GM18505 (cell line): ENCODE results near the gene ZFHX3.

Source experiments
- ATAC-seq: cut with Tn5 transposase; IDR thresholded peaks from one replicate; pipeline ENCODE4 v1.9.1; 2021; ENCODE audit not compliant: unreplicated experiment
- POLR2A ChIP-seq: IDR thresholded peaks from 4 replicates; pipeline ENCODE4 v1.6.1; 2011; ENCODE audit warnings: borderline replicate concordance; ENCODE audit not compliant: insufficient read depth, insufficient read length; ENCODE audit errors: extremely low read depth

Gene ZFHX3

GRCh38 chr16:72924537-72924926 lies 123.4 kb downstream of the ZFHX3 start:
- no peak for ATAC-seq
- TF ChIP-seq POLR2A: no peak

DNA sequence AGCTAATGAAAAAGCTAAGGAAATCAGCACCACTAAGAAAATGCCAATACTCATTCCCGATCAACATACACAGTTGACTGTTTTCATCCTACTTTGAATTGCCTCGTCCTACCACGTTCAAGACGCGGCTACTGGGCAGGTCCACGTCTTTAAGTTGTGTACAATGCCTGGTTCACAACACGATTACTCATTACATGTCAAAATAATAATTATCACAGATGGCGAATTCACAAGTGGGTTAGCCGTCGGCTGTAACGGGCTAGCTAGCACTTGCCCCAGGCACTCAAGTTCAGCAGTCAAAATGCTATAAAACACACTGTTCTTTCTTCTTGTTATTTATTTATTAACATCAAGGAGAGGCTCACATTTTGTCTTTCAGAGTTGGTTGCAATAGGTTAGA lies 124.2 kb downstream of the ZFHX3 start:
- no peak for TF ChIP-seq POLR2A
- ATAC-seq: no peak

DNA sequence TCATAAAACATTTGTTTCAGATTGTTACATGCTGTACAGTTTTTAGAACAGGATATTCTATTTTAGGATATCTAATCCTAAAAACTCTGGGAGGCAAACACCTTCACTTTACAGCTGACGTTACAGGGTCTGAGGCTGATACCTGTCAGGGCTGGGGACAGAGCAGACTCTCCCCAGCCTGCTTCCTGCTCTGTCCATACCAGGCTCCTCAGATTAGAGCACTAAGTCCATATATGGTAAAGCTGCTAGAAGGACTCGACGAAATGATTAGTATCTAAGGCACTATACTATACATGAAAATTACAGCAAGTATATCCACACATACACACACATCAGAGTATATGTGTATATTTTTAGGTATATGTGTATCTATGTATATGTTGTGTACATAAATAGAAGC lies 125.2 kb downstream of the ZFHX3 start:
- ATAC-seq: no peak
- no peak for TF ChIP-seq POLR2A

DNA sequence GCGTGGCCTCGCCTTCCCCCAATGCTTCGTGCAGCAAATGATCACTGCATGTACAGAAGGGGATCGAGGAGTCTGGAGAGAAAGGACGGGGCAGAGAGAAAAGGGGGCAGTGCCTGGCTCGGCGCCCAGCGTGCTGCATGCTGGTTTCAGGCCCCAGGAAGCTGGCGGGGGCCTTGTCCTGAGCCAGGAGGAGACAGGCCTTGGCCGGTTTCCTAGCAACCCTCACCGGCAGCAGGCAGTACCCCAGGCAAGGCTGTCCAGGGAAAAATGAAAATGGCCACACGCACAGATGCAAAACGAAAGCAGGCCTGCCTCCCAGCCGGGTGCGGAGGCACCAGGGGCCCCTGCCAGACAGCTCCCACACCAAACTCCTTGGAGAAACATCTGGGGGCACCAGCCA lies 126.3 kb downstream of the ZFHX3 start:
- no peak for TF ChIP-seq POLR2A
- ATAC-seq: no peak

GRCh38 chr16:72921106-72921505 lies 126.8 kb downstream of the ZFHX3 start:
- no peak for ATAC-seq
- no peak for TF ChIP-seq POLR2A

GRCh38 chr16:72917051-72917450 lies 130.9 kb downstream of the ZFHX3 start:
- no peak for ATAC-seq
- no peak for TF ChIP-seq POLR2A

- no peak for ATAC-seq
- no peak for TF ChIP-seq POLR2A
Measured at GRCh38 chr16:72915331-72915730, 132.6 kb downstream of the ZFHX3 start.

GRCh38 chr16:72913551-72913950 lies 134.4 kb downstream of the ZFHX3 start:
- no peak for TF ChIP-seq POLR2A
- no peak for ATAC-seq

DNA sequence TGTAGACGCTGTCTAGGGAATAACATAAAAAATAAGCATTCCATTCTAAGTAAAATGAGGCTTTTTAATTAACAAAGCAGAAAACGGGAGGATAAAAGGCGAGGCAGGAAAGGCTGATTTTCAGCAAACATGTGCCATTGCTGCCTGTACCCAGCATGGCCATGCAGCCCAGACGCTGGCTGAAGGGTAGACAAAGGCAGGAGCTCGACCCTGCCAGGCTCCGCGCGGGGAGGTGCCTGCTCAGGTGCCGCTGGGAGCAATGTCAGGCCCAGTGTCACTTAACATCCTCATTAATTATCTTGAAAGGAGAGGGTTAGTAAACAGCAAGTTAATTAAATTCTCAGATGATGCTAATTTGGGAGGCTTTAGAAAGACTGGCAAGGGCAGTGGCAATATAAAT lies 136.0 kb downstream of the ZFHX3 start:
- no peak for ATAC-seq
- TF ChIP-seq POLR2A: no peak

- ATAC-seq: no peak
Measured at GRCh38 chr16:72910875-72911274, 137.1 kb downstream of the ZFHX3 start.

GRCh38 chr16:72910381-72910780 lies 137.5 kb downstream of the ZFHX3 start:
- ATAC-seq: no peak
- TF ChIP-seq POLR2A: no peak

More at GRCh38 chr16:72910875-72911274, 137.1 kb downstream of the ZFHX3 start:
- TF ChIP-seq POLR2A: no peak

DNA sequence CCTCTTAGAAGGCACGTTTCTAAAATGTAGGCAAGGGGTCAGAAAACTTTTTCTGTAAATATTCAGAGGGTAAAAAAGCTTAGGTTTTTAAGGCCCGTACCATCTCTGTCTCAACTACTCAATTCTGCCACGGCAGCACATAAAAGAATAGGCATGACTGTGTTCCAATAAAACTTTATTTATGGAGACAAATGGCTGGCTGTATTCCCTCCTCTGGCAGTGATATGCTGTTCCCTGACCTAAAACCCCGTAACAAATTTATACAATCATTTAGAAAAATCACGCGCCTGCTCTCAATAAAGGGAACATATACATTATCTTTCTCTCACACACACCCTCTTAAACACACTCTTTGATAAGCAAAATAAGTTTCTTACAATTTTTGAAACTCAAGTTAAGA lies 138.7 kb downstream of the ZFHX3 start:
- no peak for ATAC-seq
- TF ChIP-seq POLR2A: no peak

GRCh38 chr16:72908362-72909167 lies 139.4 kb downstream of the ZFHX3 start:
- no peak for ATAC-seq
- no peak for TF ChIP-seq POLR2A

GRCh38 chr16:72905581-72905980 lies 142.3 kb downstream of the ZFHX3 start:
- no peak for ATAC-seq
- TF ChIP-seq POLR2A: no peak

DNA sequence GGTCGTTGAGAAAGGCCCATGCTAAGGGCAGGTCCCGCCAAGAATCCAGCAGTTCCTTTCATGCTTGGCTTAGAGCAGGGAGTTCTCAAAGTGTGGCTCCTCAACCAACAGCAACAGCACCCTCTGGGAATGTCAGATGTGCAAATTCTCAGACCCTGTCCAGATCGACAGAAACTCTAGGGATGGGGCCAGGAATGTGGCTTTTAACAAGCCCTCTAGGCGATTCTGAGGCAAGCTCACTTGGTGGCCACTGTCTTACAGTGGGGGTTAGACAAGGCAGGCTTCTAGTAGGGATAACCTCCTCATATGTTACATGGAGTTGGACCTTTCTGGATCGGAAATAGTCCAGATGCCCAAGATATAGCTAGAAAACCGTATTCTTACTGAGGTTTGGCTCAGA lies 144.8 kb downstream of the ZFHX3 start:
- no peak for TF ChIP-seq POLR2A
- no peak for ATAC-seq

- ATAC-seq: no peak
- TF ChIP-seq POLR2A: no peak
Measured at GRCh38 chr16:72902206-72902605, 145.7 kb downstream of the ZFHX3 start.
